ENCODE measurements around the gene NEK1. TPM values are rescaled to one million over a fixed set of nuclear protein-coding genes. Genes with fewer than 3 reads are reported as not detected.

Gene NEK1
- total and polyA plus RNA-seq, 2 donors (not counting 3 experiments of a cell fraction or from before 2014, with no cell fraction given), result 2.6 to 10.1 TPM

DNA sequence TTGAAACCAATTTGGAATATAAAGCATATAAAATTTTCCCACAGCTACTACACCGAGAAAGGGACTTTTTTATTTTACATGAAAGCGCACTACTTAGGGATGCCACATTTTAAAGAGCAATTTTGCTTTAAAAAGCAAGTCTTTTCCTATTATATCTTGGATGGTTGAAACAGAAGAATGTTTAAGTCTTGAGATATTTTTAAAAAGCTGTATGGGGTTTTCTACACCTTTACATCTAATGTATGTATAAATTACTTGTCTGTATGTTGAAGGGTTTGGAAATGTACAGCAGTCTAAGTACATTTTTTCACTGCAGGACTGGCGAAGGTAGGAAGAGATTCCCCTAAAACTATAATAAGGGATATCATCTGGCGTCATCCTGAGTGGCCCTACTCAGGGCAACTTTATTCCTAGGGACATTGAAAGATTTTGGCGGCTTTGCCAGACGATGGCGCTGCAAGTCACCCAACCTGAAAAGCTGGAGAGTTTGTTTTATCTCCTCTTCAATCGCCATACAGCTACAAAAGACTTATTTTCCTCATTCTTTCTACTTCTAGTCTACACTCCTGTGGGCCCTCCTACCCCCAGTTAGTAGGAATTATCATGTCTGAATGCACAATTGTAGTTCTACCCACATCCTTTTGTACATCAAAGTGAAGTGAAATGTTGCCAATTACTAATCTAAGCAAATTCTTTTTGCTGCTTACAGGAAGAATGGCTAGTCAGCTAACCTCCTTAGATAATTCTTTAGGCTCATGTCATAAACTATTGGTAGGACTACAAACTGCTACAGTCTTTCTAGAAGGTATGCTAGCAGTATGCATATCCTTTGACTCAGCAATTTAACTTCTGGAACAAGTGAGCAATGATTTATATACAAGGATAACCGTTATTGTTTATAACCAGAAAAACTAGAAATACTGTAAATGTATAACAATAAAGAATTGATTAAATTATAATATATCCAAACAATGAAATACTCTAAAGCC, 782 bp upstream of the NEK1 start:
- Histone ChIP-seq H3K4me3 (replicated peaks in 1 of 3; ENCODE audit: insufficient read depth in 1 of 3, low read depth in 1 of 3, low read length in 3 of 3) (peak overlapping the region; percentile 54 to 96 (median 94)), H3K4me2 (ENCODE audit: insufficient read depth, low read length) (peak overlapping the region; percentile 93), H4K20me1 (replicated peaks; ENCODE audit: control insufficient read depth, extremely low read depth, insufficient read depth, low read length) (no peaks in the 10 kb centered on the region), H3K27me3 (ENCODE audit: control insufficient read depth in 2 of 2, insufficient read depth in 2 of 2, low read length in 2 of 2) (no peaks in the 10 kb centered on the region), H3K9ac (replicated peaks; ENCODE audit: extremely low read depth, insufficient read depth, low read length) (peak overlapping the region; percentile 62), H3K36me3 (ENCODE audit: control insufficient read depth in 2 of 2, extremely low read depth in 1 of 2, insufficient read depth in 2 of 2, low read length in 2 of 2) (no peaks in the 10 kb centered on the region), H3K27ac (ENCODE audit: insufficient read depth, low read depth, low read length) (peak overlapping the region; percentile 32), H3K9me3 (replicated peaks; ENCODE audit: control insufficient read depth, insufficient read depth, low read length) (no peaks in the 10 kb centered on the region), H3K4me1 (ENCODE audit: control insufficient read depth, extremely low read depth, insufficient read depth, low read length) (peaks cover 18% of the 10 kb centered on the region), H3K79me2 (ENCODE audit: control insufficient read depth, insufficient read depth, low read length) (peaks cover 6% of the 10 kb centered on the region), H3K9me1 (replicated peaks; ENCODE audit: control insufficient read depth, extremely low read depth, insufficient read depth, low read length) (no peaks in the 10 kb centered on the region), H2AFZ (ENCODE audit: low read depth, low read length) (peak overlapping the region; percentile 86)
- peak; percentile 55 for FAIRE-seq
- dilution Hi-C loops (cut with MboI; ENCODE audit: extremely low pct_ligation_motif_present, low sequenced_read_pairs), result no loop called here
- ChIA-PET CTCF (interaction anchor here (0.5 to 3.1 kb wide), 52 partner anchors 9 to 478 kb away, joined by 3 to 50 read pairs (median 5); partner anchors contain the start of genes HPF1 and MFAP3L), POLR2A (no interaction called here)
- BruUV-seq (replicated peaks), result no TSS peak
- intact Hi-C loops (cut with micrococcal nuclease), result loop anchor here (1.0 to 2.0 kb wide), 9 partner anchors 7 to 477 kb away; partner anchors contain the start of genes CLCN3 and HPF1
- TF ChIP-seq, protein P1, sequence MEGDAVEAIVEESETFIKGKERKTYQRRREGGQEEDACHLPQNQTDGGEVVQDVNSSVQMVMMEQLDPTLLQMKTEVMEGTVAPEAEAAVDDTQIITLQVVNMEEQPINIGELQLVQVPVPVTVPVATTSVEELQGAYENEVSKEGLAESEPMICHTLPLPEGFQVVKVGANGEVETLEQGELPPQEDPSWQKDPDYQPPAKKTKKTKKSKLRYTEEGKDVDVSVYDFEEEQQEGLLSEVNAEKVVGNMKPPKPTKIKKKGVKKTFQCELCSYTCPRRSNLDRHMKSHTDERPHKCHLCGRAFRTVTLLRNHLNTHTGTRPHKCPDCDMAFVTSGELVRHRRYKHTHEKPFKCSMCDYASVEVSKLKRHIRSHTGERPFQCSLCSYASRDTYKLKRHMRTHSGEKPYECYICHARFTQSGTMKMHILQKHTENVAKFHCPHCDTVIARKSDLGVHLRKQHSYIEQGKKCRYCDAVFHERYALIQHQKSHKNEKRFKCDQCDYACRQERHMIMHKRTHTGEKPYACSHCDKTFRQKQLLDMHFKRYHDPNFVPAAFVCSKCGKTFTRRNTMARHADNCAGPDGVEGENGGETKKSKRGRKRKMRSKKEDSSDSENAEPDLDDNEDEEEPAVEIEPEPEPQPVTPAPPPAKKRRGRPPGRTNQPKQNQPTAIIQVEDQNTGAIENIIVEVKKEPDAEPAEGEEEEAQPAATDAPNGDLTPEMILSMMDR (IDR thresholded peaks at IDR 0.05; ENCODE audit: extremely low read depth in 1 of 2, insufficient read depth in 1 of 2, low read depth in 1 of 2, low read length in 2 of 2), result peak; percentile 72 to 73
- no peak for TF ChIP-seq EZH2 (IDR thresholded peaks at IDR 0.05; ENCODE audit: borderline replicate concordance, low read depth, low read length, severe bottlenecking)
- TF ChIP-seq GATA2 (IDR thresholded peaks at IDR 0.05; ENCODE audit: insufficient read depth, insufficient read length, low read depth, low read length), result peak; percentile 90
- DNase-seq (ENCODE audit: low read depth, low spot score), result peak; percentile 85

All from endothelial cell of umbilical vein (primary cell).